Activated CD4-positive, alpha-beta T cell treated with anti-CD3 and anti-CD28 coated beads, Interleukin-2, amount 50 U/mL, for 48 hours (primary cell): ENCODE measurements around the gene KCNJ15.

Experiments used
- DNase-seq, 2 experiments: peaks; one replicate each; pipeline ENCODE4 v3.0.0-alpha.2; 2020

The KCNJ15 gene

GRCh38 chr21:38300141-38300578 lies 43.4 kb downstream of the KCNJ15 start:
- DNase-seq: no peak

- DNase-seq: no peak
Observed at GRCh38 chr21:38301321-38302214, 44.8 kb downstream of the KCNJ15 start.

GRCh38 chr21:38303300-38303699 lies 46.5 kb downstream of the KCNJ15 start:
- DNase-seq: no peak

- DNase-seq: no peak
Observed at GRCh38 chr21:38306433-38307141, 49.8 kb downstream of the KCNJ15 start.

- DNase-seq: no peak
Observed at GRCh38 chr21:38307771-38308531, 51.2 kb downstream of the KCNJ15 start.

GRCh38 chr21:38308532-38309119 lies 51.8 kb downstream of the KCNJ15 start:
- no peak for DNase-seq

GRCh38 chr21:38310646-38311485 lies 54.1 kb downstream of the KCNJ15 start:
- no peak for DNase-seq

- no peak for DNase-seq
Observed at GRCh38 chr21:38311765-38312164, 55.0 kb downstream of the KCNJ15 start.

- no peak for DNase-seq
Observed at GRCh38 chr21:38312822-38313221, 56.0 kb downstream of the KCNJ15 start.

- no peak for DNase-seq
Observed at GRCh38 chr21:38314558-38314957, 57.8 kb downstream of the KCNJ15 start.

GRCh38 chr21:38315122-38315521 lies 58.3 kb downstream of the KCNJ15 start:
- no peak for DNase-seq

GRCh38 chr21:38319781-38320180 lies 63.0 kb downstream of the KCNJ15 start:
- no peak for DNase-seq

- DNase-seq: no peak
Observed at GRCh38 chr21:38321568-38321967, 64.8 kb downstream of the KCNJ15 start.

GRCh38 chr21:38322311-38322950 lies 65.6 kb downstream of the KCNJ15 start:
- DNase-seq: no peak

GRCh38 chr21:38323721-38324531 lies 67.1 kb downstream of the KCNJ15 start:
- DNase-seq: no peak

- no peak for DNase-seq
Observed at GRCh38 chr21:38325216-38325615, 68.4 kb downstream of the KCNJ15 start.

- no peak for DNase-seq
Observed at GRCh38 chr21:38325731-38326420, 69.1 kb downstream of the KCNJ15 start.

GRCh38 chr21:38326429-38326828 lies 69.6 kb downstream of the KCNJ15 start:
- DNase-seq: no peak

GRCh38 chr21:38326899-38327298 lies 70.1 kb downstream of the KCNJ15 start:
- DNase-seq: no peak

GRCh38 chr21:38327984-38328383 lies 71.2 kb downstream of the KCNJ15 start:
- no peak for DNase-seq
